Right lobe of liver (tissue), 6 donors: ENCODE data around the gene ALDH7A1. TPM values are rescaled to one million over a fixed set of nuclear protein-coding genes. Genes with fewer than 3 reads are reported as not detected.

ENCODE experiments used
- ATAC-seq, 4 donors: fragments of 200-7000 bp; cut with Tn5 transposase; one replicate each; pipeline ENCODE4 v1.9.1; 2020; ENCODE audit warnings: mild to moderate bottlenecking in 4 of 4, moderate library complexity in 4 of 4
- DNase-seq, 3 donors: peaks; one replicate each; pipeline ENCODE4 v3.0.0-alpha.2; 2020
- H3K27ac ChIP-seq, 3 donors: fragments of 200-600 bp; one replicate each; pipeline ENCODE4 v1.8.0; 2022
- H3K27me3 ChIP-seq, 2 donors: fragments of 200-600 bp; one replicate each; pipeline ENCODE4 v1.8.0; 2022
- H3K36me3 ChIP-seq, 4 donors: fragments of 200-600 bp; sonication (generic) in 1 of 4; one replicate each; pipeline versions ENCODE4 v1.5.1 to v1.8.0; 2017 to 2022; ENCODE audit warnings: control low read depth in 1 of 4
- H3K4me1 ChIP-seq, 4 donors: fragments of 200-600 bp; sonication (generic) in 1 of 4; one replicate each; pipeline versions ENCODE4 v1.5.1 to v1.8.0; 2017 to 2022; ENCODE audit warnings: control low read depth in 1 of 4
- H3K4me3 ChIP-seq, 3 donors: fragments of 200-600 bp; one replicate each; pipeline ENCODE4 v1.8.0; 2022
- H3K9me3 ChIP-seq, 4 donors: fragments of 200-600 bp; sonication (generic) in 1 of 4; one replicate each; pipeline versions ENCODE4 v1.5.1 to v1.8.0; 2017 to 2022; ENCODE audit warnings: control low read depth in 1 of 4
- POLR2A ChIP-seq: fragments of 450-650 bp; IDR thresholded peaks from one replicate; pipeline ENCODE4 v1.6.1; 2017; ENCODE audit warnings: antibody characterized with exemption, mild to moderate bottlenecking
- WGBS: methylation state at CpG from one replicate; pipeline ENCODE4 v1.1.6; 2018; ENCODE audit warnings: low coverage, low lambda C conversion rate; ENCODE audit not compliant: insufficient coverage; ENCODE audit errors: missing lambda C conversion rate; 5-methylcytosine and 5-hydroxymethylcytosine counted together
- intact Hi-C, 2 donors: fragments of 100-400 bp; cut with DNase I; formaldehyde crosslinking; loops; one replicate each; pipeline versions ENCODE4 v1.11.2 to v1.14.1; 2022
- total RNA-seq, 6 experiments: library from RNA; depleted of rRNA in 2 of 6; stranded (reverse); fragments of >200 nt in 2 of 6; fragmentation: NEBNext Ultra II Directional in 3 of 6; extraction: Animal tissue kit (Norgen Biotek cat#: 25700) in 3 of 6; gene quantifications; one replicate each; pipeline versions ENCODE4 v1.1.0 to v1.2.4, GENCODE V29; 2016 to 2023
- TF ChIP-seq, protein P1 (sequence below), 4 donors: fragments of 200-600 bp in 3 of 4; fragments of 450-650 bp in 1 of 4; IDR thresholded peaks; one replicate each; pipeline versions ENCODE4 v1.5.1 to v1.8.0; 2016 to 2022; ENCODE audit warnings: antibody characterized with exemption in 4 of 4, mild to moderate bottlenecking in 2 of 4
- donor health status: DM: no; HTN: yes; CAD: no.
- donor health status: DM: no; HTN: no; CAD: no.
- donor health status: DM: no; HTN: no; CAD: no.
- donor health status: DM: no; HTN: yes; CAD: no.
- donor health status: DM: no; HTN: yes; CAD: no.

ALDH7A1 gene
- total RNA-seq, 6 experiments from 2014 or later: 23.0 to 142 (median 96.7) TPM

DNA sequence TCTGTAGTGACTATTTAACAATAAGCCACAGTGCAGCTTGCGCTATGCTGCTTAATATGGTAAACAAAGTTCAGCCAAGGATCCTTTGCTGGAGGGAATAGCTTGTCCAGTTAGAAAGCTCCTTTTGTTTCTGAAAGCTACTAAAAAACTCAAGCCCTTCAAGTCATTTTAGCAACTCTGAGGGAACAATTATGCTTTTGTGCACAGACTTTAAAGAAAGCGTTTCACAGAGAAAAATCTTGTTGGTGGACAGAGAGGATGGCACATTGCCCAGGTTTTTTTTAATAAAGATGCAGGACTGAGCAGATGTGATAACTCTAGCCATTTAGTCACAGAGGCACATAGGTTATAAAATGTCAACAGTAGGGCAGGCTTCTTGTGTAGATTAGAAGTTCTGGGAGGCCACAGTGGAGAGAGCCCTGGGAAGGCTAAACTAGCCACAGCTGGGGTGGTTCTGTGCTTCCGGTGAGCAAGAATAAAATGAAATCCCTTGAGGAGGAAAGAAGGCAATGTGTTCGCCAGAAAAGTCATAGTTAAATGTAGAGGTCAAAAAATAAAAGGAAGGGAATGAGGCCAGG lies 63.4 kb downstream of the ALDH7A1 start:
- H3K27ac ChIP-seq: no peak overlapping the region
- H3K9me3 ChIP-seq: no peaks in the 10 kb centered on the region
- no peaks in the 10 kb centered on the region for H3K4me1 ChIP-seq
- no peaks in the 10 kb centered on the region for H3K27me3 ChIP-seq
- no peaks in the 10 kb centered on the region for H3K36me3 ChIP-seq
- TF ChIP-seq POLR2A: no peak
- 69% methylated on average over 4 of the region's 4 CpGs for WGBS
- DNase-seq: no peak
- H3K4me3 ChIP-seq: no peak overlapping the region
- intact Hi-C loops: loop anchor here in 1 of 2 donors (10.0 kb wide), 1 partner anchor 187 kb away; no protein-coding TSS in a partner anchor
- ATAC-seq: no peak

DNA sequence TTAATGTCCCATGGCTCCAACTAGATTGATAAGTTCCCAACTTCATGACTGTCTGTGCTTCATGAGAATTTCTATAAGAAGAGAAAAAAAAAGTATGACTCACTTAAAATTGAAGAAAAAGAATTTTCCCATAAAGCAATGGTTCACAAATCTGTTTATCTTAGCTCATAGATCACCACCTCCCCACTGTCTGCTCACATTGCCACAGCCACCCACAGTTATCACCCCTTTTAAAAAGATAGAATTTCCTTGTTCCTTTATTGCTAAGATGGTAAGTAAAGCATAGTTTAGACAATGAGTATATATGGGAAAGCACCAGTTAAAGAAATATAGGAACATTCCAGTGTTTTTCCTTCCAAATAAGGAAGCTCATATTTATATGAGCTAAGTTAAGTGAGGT lies 67.1 kb downstream of the ALDH7A1 start:
- H3K9me3 ChIP-seq: no peaks in the 10 kb centered on the region
- TF ChIP-seq, protein P1, sequence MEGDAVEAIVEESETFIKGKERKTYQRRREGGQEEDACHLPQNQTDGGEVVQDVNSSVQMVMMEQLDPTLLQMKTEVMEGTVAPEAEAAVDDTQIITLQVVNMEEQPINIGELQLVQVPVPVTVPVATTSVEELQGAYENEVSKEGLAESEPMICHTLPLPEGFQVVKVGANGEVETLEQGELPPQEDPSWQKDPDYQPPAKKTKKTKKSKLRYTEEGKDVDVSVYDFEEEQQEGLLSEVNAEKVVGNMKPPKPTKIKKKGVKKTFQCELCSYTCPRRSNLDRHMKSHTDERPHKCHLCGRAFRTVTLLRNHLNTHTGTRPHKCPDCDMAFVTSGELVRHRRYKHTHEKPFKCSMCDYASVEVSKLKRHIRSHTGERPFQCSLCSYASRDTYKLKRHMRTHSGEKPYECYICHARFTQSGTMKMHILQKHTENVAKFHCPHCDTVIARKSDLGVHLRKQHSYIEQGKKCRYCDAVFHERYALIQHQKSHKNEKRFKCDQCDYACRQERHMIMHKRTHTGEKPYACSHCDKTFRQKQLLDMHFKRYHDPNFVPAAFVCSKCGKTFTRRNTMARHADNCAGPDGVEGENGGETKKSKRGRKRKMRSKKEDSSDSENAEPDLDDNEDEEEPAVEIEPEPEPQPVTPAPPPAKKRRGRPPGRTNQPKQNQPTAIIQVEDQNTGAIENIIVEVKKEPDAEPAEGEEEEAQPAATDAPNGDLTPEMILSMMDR (IDR thresholded peaks at IDR 0.05): no peak
- no peak for TF ChIP-seq POLR2A
- no peak for DNase-seq
- no peaks in the 10 kb centered on the region for H3K27me3 ChIP-seq
- no peaks in the 10 kb centered on the region for H3K36me3 ChIP-seq
- H3K4me1 ChIP-seq: no peaks in the 10 kb centered on the region
- intact Hi-C loops: no loop called here
- no peak overlapping the region for H3K27ac ChIP-seq
- H3K4me3 ChIP-seq: no peak overlapping the region
- no peak for ATAC-seq

DNA sequence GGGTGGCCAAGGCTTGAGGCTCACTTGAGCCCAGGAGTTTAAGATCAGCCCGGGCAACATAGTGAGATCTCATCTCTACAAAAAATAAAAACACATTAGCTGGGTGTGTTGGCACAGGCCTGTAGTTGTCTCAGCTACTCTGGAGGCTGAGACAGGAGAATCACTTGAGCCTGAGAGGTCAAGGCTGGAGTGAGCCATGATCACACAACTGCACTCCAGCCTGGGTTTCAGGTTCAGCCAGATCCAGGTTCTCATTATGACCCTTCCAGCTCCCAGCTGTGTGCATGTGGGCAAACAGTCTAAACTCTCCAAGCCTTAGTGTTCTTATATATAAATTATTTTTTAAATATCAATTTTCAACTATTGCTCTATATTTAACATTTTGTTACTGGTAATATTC lies 67.9 kb downstream of the ALDH7A1 start:
- ATAC-seq: no peak

DNA sequence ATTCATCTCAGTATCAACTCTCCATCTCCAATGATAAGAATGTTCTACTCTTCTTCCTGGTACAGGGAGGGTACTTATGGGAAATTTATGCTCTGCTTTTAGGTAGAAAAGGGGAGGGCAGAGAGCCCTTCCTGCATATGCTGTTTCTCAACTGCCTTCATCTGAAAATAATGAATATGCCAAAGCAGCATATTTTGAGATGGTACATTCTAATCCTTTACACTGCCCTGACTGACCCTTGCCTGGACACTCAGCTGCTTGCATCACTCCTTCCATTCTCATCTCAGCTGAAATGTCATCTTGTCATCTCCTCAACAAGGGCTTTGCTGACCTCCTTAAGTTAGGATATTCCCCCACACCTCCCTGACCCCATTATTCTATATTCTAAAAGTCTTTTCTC lies 68.5 kb downstream of the ALDH7A1 start:
- intact Hi-C loops: no loop called here
- no peak for TF ChIP-seq POLR2A
- TF ChIP-seq, protein P1 (IDR thresholded peaks at IDR 0.05): no peak
- Histone ChIP-seq H3K4me1 (no peaks in the 10 kb centered on the region), H3K27ac (no peak overlapping the region), H3K36me3 (no peaks in the 10 kb centered on the region), H3K4me3 (no peak overlapping the region), H3K27me3 (no peaks in the 10 kb centered on the region), H3K9me3 (no peaks in the 10 kb centered on the region)
- DNase-seq: no peak
- peak in 1 of 4 donors; percentile 21 for ATAC-seq

More for the DNA sequence above, 67.9 kb downstream of the ALDH7A1 start:
- H3K9me3 ChIP-seq: no peaks in the 10 kb centered on the region
- WGBS: 82% methylated on average over 1 of the region's 1 CpG
- H3K4me1 ChIP-seq: no peaks in the 10 kb centered on the region
- TF ChIP-seq POLR2A: no peak
- TF ChIP-seq, protein P1 (IDR thresholded peaks at IDR 0.05): no peak
- no peaks in the 10 kb centered on the region for H3K36me3 ChIP-seq
- H3K27ac ChIP-seq: no peak overlapping the region
- intact Hi-C loops: no loop called here
- H3K27me3 ChIP-seq: no peaks in the 10 kb centered on the region
- H3K4me3 ChIP-seq: no peak overlapping the region
- DNase-seq: no peak

DNA sequence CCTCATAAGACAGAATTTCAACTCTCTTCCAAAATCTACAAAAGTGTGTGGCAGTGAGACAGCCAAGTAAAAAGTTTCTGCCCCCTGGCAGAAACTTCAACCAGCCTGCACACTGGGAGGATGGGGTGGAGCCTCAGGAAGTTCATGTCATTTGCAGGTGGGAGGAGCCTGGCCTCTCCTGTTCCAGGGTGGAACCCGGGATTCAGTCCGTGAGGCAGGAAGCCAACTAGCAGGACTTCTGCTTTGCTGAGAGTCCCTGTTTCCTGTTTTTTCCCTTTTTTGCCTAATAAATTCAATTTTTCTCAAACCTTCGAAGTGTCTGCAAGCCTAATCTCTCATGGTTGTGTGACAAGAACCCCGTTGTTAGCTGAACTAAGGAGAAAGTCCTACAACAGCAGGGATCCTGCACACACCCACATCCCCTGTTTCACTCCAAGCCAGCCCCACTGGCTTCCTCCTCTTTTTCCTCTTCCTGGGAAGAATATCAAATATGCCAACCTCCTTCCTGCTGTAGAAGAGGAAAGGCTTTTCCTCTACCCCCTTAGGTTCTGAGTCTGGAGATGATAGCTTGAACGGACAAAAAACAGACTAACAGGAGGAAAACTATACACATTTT lies 69.3 kb downstream of the ALDH7A1 start:
- no peaks in the 10 kb centered on the region for H3K9me3 ChIP-seq
- no peak overlapping the region for H3K4me3 ChIP-seq
- WGBS: 39% methylated on average over 5 of the region's 5 CpGs
- H3K27ac ChIP-seq: peak overlapping the region in 1 of 3 donors; percentile 9
- ATAC-seq (peak; percentile 78 to 90 (median 85)), DNase-seq (peak; percentile 42 to 66 (median 65))
- H3K36me3 ChIP-seq: no peaks in the 10 kb centered on the region
- intact Hi-C loops: no loop called here
- TF ChIP-seq POLR2A: no peak
- TF ChIP-seq, protein P1 (IDR thresholded peaks at IDR 0.05): no peak
- no peaks in the 10 kb centered on the region for H3K27me3 ChIP-seq
- H3K4me1 ChIP-seq: no peaks in the 10 kb centered on the region
